HG03521 (cell line): ENCODE data around the gene CAMTA1.

Experiments
- ATAC-seq: cut with Tn5 transposase; IDR thresholded peaks from one replicate; pipeline ENCODE4 v1.9.1; 2021; ENCODE audit warnings: mild to moderate bottlenecking, moderate library complexity; ENCODE audit not compliant: unreplicated experiment

The CAMTA1 gene

DNA sequence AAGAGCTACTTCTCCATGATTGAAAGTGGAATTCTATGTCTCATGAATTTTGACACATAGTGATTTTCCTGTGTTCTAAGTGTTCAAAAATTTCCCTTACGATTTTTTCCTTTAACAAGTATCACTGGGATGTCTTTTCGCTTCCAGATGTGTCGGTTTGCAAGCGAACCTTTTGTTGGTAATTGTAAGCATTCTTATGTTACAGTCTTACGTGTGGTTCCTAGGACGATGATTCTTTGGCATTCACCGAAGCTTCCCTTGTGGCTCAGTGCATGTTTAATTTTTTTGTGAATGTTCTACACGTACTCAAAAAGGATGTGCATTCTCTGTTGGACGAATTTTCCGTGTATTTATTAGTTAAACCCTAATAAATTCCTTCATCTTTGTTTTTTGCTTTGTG is 211.6 kb downstream of the CAMTA1 start:
- ATAC-seq = no peak

DNA sequence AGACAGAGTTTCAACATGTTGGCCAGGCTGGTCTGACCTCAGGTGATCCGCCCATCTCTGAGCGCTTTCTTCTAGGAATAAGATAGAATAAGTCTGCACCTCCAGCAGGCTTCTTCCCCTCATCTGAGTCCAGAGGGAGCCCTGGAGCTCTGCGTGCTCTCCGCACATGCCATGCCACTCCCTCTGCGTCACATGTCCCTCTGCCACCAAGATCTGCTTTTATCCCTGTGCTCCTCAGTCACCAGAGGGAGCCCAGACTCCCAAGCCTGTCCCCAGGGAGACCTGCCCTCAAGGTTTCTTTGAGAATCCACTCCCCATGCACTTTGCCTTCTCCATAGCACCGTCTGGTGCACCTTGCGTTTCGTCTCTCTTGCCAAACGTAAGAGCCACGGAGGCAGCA is 213.0 kb downstream of the CAMTA1 start:
- ATAC-seq = no peak

DNA sequence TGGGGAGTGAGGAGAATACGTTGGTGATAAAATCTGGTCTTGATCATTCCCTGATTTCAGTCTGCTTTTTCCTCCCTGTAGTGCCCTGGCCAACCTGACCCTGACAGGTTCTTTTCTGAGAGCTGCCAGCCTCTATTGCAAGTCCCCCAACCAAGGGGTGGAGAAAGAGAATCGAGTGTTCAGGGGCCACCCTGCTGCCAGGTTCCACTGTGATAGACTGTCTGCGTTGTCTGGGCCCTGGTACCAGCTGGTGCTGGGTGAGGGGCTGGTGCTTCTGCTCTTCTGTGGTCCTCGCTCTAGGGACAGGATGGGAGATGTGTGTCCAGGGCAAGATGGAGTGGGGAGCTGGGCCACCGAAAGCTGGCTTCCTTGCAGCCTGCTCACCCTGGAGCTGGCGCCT is 214.6 kb downstream of the CAMTA1 start:
- ATAC-seq = no peak

DNA sequence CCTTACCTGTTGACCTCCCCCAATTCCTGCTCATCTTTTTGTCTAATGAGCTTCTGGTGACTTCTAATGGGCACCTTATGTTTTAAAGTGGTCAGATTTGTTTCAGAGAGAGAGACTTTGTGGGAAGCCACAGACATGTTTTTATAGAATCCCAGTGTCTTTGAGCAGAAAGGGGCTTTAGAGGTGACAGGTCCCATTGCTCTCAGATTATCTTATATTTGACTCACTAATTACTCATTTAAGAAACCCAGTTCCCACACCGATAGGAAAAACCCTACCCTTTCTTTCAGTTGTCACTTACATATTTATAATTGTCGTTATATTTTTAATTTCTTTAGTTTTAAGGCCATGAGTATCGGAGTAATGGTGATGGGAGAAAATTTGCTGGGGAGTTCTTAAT is 215.5 kb downstream of the CAMTA1 start:
- ATAC-seq = no peak

DNA sequence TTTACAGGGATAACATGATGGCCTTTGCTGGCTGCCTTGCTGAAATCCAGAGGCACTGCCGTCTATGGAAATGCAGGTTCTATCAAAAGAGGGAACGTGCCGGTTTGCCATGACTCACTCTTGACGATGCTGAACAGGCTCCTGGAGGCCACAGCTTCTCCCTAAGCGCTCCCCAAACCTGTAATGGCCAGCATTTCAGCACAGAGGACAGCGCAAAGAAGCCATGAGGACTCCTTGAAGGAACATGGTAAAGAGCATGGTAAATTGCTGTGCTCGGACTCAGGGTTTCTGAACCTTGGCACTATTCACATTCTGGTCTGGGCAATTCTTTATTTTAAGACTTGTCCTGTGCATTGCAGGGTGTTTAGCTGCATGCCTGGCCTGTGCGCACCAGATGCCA is 217.5 kb downstream of the CAMTA1 start:
- ATAC-seq = no peak

DNA sequence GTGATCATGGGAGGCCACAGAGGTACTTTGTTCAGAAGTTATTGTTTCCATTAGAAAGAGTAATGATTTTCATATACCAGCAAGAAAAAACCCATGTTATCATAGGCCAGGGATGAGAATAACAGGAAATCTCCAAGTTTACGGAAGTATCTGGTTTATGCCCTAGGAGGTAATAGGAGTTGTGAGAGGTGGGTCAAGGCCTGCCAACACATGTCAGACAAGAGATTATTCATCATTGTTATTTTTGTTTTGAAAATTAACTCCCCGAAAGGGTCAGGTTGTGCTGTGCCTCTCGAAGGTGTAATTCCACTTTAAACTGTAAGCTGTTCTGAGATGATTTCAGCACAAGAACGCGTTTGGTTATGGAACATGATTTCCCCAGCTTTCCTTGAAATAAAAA is 218.4 kb downstream of the CAMTA1 start:
- ATAC-seq = no peak

DNA sequence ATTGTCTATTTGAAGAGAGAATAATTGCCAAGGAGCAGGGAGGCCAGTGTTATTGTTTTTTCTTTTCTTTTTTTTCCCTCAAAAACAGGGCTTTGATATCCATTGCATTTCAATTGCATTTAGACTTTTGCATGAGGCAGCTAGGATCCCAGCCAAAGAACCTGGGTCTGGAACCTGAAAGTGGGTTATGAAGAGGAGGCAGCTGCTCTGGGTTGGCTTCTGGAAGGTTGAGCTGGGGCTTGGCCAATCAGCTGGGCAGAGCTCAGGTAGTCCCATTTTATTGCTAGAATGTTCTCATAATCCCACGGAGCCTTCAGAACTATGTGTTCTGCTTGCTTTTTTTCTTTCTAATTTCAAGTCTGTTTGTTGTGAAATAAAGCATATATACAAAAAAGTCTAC is 218.9 kb downstream of the CAMTA1 start:
- ATAC-seq = no peak

DNA sequence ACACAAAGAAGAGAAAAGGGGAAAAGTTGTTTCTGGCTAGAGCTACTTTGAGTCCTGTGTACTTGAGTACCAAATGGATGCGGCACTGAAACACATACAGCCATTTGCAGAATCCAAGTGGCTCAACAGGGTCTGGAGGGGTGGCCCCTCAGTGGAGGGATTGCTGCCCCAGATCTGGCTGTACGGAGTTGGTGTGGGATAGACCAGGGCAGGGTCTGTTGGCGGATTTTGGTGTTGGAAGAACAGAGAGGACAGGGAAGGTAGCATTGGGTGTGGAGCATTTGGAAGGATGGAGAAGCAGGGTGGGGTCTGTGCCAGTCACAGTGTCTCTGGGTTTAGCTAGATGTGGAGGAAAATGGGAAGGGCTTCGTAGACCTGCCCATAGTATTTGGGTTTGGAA is 220.5 kb downstream of the CAMTA1 start:
- no peak for ATAC-seq

DNA sequence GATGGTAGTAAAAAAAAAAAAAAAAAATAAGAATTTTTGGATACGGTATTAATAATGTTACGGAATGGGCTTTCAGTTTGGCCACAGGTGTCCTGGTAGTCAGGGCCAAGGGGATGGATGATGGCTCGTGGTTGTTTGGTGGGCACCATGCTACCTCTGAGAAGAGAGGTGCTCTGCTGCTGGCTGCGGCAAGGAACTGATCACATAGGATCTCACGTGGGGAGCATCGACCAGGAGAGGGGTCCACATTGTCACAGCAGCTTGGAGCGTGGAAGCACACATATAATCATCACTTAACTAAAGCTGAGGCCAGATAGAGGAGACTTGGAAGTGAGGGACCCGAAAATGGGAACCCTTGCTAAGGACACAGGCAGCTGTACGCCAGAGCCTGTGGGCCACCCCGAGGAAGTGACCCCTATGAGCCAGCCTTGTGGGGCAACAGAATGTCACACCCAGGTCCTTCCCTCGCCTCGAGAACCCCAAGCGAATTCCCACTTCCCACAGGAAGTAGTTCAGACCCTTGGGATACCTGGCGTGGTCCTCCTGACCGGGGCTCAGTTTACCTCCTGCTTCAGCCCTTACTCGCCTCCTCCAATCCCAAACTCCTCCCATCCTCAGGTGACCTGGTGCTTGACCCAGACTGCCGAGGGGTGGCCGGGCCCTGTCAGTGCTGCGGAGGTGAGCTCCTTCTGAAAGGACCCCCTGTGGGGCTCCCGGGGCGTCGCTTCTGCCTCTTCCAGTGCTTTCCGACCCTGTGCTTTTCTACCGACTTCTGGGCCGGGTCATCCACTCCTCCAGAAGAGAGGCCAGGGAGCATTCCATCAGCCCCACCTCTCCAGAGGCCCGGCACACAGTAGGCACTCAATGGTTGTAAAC is 222.0 kb downstream of the CAMTA1 start:
- ATAC-seq = no peak

DNA sequence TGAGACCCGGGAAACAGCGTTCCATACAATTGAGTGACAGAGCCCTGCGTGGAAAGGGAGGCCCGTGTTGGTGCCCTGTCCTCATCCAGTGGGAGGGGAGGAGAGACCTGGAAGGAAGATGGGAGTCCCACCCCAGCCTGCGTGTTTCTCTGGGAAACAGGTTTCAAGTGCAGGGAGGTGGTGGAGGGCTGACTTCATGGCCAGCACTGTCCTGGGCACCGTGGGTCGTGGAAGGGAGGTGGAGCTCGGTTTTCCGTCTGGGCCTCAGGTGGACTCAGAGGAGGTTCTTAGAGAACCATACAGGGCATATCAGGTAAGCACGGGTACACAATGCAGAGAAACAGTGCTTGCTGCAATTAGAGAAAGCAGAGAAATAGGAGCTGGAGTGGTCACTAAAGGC is 222.6 kb downstream of the CAMTA1 start:
- no peak for ATAC-seq

DNA sequence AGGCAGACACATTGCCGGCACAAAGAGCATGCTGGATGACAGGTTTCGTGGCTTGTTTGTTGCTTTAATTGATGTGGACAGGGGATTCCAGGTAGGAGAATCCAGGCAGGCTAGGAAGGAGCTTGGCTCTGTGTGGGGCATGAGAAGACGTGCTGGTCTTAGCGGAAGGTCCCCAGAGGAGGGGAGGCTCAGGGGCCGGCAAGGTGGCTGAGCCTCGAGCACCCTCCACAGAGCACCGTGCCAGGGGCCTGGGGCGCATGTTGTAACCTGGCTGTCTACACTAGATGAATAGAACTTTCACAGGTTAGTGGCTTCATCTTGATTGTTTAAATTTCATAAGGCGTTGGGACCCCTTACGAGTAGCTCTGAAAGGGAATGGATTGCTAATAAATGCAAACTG is 223.1 kb downstream of the CAMTA1 start:
- no peak for ATAC-seq

DNA sequence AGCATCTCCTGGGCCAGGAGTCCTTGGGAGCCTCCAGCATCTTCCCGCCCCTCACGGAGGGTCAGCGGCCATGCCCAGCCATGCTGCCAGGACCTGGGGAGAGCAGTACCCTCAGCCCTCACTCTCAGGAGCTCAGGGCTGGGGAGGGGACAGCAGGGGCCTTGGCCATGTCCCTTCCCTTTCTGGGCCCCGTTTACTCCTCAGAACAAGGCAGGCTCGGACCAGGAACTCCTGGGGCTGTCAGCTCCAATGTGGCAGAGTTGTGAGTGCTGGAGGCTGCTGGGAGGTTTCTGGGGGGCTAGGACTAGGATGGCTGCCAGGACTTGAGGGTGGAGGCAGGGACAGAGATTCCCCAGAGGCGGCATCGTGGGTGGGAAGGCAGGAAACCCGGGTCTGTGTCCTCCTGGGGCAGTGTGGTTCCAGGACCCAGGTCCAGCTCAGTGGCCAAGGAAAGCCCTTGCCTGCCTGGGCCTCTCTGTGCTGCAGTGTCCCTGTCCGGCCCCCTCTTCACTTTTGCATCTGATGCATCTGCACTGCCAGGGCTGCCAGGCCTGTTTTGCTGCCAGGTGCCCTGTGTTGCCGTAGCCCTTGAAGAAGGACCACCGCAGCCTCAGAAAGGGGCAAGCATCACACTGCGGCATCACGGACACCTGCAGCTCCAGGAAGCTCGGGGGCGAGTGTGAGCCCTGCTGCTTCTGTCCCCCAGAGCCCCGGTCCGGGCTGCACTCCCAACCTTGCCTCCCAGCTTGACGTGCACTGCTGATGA is 223.9 kb downstream of the CAMTA1 start:
- no peak for ATAC-seq

DNA sequence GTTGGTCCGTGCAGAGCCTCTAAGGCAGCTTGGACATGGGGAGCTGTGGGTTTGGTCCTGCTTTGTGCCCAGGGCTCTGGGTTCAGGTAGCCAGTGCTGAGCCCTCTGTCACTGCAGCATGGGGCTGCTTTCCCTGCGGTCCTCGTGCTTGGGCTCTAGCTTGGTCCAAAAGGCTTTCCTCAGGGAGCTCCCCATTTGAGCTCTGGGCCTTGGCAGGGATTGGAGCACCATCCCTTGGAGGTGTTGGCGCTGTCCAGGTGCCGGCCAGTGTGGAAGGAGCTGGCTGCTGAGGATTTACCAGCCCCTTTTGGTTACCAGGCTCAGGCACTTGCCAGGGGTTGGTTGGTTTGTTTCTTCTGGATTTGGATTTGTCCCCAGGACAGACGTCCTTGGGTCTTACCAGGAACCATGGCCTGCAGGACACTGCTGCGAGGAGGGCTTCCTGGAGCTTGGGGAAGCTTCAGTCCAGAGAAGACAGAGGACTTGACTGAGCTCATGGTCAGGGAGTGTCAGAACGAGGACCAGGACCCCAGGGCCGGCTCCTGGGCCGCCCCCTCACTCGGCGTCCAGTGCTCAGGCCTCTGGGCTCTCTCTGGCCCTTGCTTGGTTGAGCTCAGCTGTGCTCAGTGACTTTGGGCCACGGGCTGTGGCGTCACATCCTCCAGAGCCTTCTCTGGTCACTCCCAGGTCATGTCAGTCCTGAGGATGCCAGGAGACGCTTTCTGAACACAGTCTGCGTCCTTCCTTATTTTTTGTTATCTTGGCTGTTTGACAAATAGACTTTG is 224.7 kb downstream of the CAMTA1 start:
- no peak for ATAC-seq

DNA sequence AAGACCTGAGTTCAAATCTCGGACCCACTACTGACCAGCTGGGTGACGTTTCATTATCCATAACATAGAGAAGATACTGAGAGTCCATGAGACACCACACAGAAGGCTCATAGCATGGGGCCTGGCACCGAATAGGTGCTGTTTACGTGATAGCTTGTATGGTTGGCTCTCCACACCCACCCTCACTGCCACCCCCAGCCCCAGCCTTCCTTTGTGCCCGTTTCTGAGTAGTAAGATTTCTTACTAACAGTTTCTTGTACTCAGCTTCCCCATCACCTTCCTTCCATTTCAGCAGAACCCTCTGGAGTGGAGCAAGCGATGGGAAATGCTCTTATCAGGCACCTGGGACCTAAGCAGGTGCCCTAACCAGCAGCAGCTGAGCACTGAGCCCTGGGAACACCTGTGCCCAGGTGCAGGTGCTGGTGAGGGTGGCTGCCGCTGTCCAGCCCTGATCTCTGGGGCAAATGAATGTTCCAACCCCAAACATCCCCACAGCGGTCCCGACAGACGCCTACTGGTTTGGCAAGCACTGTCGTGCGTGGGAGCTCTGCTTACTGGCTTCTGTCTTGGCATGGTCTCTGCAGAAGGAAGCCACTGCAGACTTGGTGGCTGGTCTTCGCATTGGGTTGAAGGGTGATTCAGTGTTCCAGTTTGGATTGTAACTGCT is 225.4 kb downstream of the CAMTA1 start:
- ATAC-seq = no peak

DNA sequence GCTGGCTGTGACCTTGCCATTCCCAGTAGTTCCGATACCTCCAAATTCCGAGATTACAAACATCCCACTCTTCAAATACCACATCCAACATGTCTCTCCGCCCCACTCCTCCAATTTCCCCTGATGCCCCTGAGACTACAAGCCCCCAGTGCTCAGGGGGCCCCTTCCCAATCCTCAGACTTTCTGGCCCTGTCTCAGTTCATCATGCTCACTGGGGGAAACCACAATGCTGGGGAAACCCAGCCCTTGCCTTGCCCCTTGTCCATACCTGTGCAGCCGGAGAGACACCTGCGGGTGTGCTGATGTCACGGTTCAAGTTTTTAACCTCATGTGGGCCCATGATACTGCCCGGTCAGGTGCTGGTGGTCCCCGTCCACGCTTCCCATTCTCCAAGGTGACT is 226.6 kb downstream of the CAMTA1 start:
- no peak for ATAC-seq

DNA sequence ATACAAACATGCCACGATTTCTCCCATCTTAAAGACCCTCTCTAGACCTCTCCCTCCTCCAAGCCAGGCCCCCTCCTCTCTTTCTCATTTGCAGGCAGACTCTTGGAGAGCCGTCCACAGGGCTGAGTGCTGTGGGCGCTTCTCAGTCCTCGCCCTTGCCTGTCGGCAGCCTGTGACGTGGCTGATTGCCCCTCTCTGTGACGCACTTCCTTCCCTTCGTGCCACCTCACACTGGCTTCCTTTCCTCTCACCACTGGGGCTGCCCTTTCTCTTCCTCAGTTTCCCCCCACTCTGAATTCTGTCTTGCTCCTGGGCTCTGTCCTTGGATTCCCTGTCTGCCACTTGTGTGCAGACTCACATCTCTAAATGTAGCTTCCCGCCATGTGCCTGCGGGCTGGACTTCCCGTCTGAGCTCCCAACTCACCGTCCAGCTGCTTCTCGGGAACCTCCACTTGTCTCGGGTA is 227.2 kb downstream of the CAMTA1 start:
- ATAC-seq = no peak

DNA sequence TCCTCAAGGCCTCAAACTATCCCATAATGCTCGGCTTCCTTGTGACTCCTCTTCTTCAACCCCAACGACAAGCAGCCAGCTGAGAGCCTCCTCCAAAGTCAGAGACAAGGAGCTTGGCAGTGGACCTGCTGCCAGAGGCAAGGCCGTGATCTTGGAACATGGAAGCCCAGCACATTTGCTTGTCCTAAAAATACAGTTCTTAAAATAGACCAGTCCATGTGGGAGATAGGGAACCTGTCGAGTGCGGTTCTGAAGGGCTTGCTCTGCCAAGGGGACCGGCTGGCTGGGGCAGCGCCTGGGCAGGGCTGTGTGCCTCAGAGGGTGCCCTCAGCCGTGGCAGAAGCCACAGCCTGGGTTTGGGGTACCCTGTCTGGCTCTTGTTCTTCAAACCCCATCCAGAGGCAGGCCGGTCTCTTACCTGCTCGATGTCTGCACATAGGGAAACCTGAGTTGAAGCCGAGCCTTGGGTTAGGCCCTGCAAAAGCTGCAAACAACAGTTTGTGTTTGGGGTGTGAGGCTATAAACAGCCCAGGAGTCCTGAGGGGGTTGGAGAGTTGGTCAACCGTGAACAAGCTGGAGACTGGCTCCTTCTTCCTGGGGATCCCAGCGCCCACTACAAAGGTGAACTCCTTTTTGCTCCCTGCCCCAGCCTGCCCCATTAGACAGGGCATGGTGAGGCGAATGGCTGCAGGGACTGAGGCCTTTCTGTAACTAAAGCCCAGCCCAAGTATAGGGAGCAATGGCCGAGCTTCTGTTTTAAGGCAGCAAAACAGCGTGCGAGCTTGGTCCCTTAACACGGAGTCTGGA is 228.8 kb downstream of the CAMTA1 start:
- no peak for ATAC-seq

DNA sequence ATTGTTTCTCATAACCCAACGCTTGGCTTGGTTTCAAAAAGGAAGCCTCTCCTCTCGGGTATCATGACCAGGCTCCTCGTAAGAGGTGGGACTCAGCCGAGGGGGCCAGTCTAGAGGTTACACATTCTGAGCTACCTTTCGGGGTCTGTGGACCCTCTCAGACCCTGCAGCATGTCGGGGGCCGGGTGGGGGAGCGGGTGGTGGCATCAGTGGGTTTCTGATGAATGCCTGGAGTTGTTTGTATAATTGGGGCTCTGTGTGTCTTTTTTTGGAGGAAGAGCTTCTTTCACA is 229.3 kb downstream of the CAMTA1 start:
- ATAC-seq = no peak

DNA sequence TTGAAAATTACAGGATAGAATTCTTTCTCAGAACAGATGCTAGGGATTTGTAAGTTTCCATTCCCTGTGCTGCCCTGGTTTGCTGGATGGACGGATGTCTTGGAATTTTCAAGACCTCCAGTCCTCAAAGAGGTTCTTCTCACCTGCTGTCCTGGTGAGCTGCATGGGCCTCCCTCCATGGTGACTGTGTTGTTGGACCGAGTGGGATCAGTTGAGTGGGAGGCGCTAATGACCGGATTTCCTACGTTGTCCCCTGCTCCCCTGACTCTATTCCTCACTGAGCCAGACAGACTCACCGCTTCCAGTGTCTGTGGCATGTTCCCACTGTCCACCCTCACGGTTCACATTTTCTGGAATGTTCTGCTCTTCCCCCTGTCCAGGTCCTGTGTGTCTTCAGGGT is 229.8 kb downstream of the CAMTA1 start:
- no peak for ATAC-seq

DNA sequence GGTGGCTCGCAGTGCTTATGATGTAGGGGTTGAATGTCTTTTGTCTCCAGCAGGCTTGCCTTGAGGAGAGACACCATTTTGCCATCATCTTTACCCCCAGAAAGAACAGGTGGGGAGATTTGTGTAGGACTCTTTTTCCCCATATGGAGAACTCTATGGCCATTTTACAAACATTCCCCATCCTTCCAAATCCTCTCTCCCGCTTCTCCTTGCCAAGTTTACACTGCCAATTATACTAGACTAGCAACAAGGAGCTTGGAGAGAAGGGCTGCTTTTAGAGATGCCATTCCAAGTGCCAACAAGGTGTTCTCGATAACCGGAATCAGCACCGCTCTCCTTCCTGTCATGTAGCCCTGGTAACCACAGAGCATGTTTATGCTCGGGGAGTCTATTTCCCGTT is 233.1 kb downstream of the CAMTA1 start:
- no peak for ATAC-seq
